ENCODE results near the gene TRIP13.

Gene TRIP13

GRCh38 chr5:951940-952596, 59.4 kb downstream of the TRIP13 start:
- DNase-seq (ENCODE audit: low read depth in 2 of 3, low spot score in 2 of 3) = no peak

GRCh38 chr5:952597-953271, 60.0 kb downstream of the TRIP13 start:
- DNase-seq (ENCODE audit: low read depth in 2 of 3, low spot score in 2 of 3) = no peak

GRCh38 chr5:953535-954449, 61.1 kb downstream of the TRIP13 start:
- DNase-seq (ENCODE audit: low read depth in 2 of 3, low spot score in 2 of 3) = no peak

GRCh38 chr5:955886-956761, 63.4 kb downstream of the TRIP13 start:
- DNase-seq (ENCODE audit: low read depth in 2 of 3, low spot score in 2 of 3) = no peak

DNA sequence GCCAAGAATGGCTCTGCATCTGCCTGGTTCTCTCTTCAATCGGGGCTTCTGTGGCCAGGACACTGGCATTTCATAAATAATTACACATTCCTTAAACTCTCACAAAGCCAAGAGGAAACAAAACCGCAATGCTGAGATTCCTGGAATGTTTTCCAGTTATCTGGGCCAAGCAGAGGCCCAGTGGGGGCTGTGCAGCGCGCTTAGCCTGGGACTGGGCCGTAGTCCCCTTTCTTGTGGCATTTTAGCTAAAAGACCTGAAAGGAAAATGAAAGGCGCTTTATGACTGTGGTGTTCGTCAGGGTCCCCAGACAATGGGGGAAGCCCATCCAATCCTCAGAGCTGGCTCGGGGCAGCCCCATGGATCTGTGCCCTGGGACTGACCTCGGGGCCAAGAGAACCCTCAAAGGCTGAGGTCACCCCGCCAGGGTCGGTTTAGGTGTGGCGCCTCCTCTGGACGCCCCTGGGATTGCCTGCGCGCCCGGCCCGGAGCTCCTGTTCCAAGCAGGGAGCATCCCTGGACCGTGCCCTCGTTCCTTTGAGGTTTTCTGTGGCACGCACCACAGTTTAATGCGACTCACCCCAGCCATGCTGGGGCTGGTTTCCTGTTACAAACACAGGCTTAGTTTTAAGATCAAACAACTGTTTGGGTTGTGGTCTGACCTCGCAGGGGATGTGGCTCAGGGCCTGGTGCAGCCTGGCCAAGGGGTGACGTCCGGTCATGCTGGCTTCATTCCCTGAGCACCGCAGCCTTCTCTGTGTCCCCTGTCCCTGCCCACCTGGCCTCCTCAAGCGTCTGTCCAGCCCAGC, 64.5 kb downstream of the TRIP13 start:
- DNase-seq (ENCODE audit: low read depth in 2 of 3, low spot score in 2 of 3) = peak; percentile 45 to 49 (median 47)

DNA sequence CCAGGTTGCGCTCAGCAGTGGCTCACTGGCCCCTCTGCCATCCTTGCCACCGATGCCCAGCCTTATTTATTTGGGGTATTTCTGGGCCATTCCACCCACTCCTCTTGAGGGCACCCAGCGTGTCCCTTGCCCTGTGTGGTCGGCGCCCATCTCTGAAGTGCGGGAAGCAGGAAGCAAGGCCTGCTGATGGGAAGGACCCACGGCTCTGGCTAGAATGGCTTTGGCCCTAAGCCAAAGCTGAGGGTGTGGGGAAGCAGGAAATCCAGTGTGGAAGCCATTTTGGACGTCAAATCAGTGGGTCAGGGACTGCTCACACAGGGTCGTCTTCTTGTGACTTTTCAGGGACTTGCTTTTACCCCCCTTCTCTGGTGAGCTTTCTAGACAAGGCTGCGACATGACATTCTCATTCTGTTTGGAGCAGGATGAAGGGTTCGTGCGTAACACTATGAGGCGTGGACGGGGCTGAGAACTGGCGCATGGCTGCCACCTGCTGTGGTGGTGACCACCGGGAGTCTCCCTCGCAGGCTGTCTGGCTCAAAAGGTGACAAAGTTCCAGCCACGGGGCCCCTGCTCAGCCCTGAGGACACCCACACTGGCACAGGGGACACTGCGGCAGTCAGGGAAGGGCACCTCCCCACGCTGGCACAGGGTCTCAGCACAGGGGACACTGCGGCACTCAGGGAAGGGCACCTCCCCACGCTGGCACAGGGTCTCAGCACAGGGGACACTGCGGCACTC, 65.2 kb downstream of the TRIP13 start:
- DNase-seq (ENCODE audit: low read depth in 2 of 3, low spot score in 2 of 3) = no peak

DNA sequence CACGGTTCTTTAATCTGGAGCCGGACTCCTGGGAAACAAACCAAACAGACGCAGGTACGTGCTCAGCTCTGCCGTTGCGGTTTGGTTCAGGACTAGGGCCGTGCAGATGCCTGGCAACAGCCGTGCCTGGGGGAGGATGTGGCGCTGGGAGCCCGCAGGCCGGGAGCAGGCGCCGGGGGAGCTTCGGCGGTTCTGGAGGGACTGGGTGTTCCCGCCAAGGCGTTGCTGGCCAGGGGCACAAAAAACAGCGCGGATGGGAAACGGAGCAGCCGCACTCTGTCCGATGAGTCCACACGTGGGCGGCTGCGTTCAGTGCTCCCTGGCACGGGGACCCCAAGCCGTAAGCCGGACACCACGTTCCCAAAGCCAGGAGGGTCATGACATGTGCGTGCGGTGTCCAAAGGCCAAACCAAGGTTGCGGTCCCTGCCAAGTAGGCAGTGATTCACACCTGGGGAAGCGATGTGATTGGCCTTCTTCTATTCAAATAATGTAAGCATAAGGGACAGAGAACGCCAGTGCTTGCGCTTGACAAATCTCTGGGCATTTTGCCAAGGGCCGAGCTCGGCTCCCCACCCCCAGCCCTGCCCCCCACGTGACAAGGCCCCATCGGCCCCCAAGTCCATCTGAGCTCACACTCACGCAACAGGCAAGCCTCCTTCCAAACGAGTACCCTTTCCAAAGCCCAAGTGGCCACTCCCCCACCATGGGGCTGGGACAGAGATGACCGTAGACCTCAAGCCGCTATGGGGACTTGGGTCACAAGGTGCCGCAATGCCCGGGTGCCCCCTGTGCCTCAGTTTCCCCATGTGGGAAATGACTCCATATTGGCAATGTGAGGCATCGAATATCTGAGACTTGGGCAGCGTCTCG, 66.3 kb downstream of the TRIP13 start:
- DNase-seq (ENCODE audit: low read depth in 2 of 3, low spot score in 2 of 3) = no peak

GRCh38 chr5:959581-960531, 67.2 kb downstream of the TRIP13 start:
- DNase-seq (ENCODE audit: low read depth in 2 of 3, low spot score in 2 of 3) = no peak

- DNase-seq (ENCODE audit: low read depth in 2 of 3, low spot score in 2 of 3) = no peak
These were observed 67.9 kb downstream of the TRIP13 start for GRCh38 chr5:960551-960950.

GRCh38 chr5:961002-961710, 68.5 kb downstream of the TRIP13 start:
- DNase-seq (ENCODE audit: low read depth in 2 of 3, low spot score in 2 of 3) = no peak

DNA sequence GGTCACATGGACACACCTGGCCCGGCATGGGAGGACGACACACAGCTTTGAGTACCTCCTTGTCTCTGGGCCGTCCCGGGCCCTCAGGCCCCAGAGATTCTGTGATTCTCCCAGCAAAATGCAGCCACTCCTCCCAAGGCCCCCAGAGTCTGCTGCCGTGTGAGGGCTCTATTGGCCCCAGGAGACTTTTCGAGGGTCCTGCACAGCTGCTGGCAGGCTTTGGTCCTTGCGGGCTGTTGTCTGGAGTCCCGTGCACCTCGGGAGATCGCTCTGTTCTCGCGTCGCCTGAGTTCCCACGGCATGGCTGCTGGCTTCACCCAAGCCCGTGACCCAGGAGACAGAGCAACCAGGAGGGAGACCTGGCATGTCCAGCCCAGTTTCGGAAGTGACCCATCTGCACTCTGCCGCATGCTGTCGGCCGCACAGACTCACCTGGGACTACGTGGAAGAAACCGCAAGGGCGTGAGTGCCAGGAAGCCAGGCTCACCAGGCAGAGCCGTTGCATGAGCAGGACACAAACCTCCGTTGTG, 69.1 kb downstream of the TRIP13 start:
- no peak for DNase-seq (ENCODE audit: low read depth in 2 of 3, low spot score in 2 of 3)

DNA sequence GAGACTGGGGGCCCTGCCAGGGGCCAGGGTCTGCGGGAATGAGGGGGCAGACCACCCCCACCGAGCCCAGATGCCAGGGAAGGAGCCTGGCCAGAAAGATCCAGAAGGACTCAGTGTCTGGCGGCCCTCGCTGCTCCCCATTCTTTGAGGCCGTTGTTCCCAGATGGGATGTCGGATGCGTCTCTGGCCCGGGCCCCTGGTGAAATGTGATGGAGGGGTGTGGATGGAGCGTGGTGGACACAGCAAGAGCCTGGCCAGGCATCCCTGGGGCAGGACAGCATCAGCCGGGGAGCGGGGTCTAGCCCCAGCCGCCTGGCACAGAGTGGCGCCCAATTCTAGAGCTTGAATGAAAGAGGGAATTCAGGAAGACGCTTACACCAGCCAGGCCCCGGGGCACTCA, 69.7 kb downstream of the TRIP13 start:
- DNase-seq (ENCODE audit: low read depth in 2 of 3, low spot score in 2 of 3) = no peak

GRCh38 chr5:962801-963200, 70.1 kb downstream of the TRIP13 start:
- no peak for DNase-seq (ENCODE audit: low read depth in 2 of 3, low spot score in 2 of 3)

DNA sequence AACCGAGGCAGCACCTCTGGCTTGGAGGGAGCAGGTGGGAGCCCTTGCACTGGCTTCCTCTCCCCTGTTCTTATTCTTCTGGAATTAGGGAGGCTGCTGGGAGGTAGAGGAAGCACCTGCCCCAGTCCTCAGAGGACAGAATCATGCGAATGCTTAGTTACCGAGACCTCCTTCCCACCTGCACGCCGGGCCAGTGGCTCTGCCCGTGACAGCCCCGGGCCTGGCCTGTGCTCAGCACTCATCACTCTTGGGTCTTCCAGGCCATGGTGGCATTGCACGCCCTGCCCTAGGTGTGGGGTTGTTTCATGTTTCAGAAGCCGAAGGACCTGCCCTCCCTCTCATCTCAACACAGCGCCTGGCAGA, 70.6 kb downstream of the TRIP13 start:
- no peak for DNase-seq (ENCODE audit: low read depth in 2 of 3, low spot score in 2 of 3)

DNA sequence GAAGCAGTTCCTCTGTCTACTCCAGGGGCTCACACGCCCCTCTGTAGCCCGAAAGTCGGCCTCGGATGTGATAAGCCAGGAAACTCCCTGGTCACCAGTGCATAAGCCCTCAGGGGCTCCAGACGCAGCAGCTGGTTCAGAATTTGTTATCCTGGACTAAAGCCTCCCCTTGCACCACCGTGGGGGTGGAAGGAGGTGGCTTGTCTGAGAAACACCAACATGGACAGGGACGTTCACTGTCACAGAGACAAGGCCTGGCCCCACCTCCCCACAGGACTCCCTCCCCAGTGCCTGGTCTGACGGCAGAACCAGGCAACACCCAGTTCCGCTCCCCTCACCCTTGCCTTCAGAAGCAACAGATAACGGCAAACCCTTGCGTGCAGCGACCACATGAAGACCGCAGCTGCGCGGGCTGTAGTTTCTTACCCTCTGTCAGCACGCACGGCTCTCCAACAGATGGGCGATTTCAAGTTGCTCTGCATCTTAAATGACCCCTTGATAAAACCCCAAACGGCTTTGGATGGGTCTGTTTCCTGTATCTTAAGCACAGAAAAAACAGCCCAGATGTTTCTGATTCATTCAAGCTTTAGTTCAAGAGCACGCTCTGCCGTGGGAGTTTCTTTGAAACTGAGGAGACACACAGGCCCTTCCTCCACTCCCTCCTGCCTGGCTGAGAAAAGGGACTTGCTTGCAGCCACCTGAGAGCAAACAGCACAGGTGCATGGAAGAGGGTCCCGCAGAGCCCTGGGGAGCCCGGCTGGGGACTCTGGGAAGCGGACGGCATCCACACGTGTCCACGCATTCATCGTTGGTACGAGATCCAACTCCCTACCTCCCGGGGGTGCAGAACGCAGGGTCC, 71.2 kb downstream of the TRIP13 start:
- DNase-seq (ENCODE audit: low read depth in 2 of 3, low spot score in 2 of 3) = peak in 2 of 3 experiments; percentile 18 to 38

DNA sequence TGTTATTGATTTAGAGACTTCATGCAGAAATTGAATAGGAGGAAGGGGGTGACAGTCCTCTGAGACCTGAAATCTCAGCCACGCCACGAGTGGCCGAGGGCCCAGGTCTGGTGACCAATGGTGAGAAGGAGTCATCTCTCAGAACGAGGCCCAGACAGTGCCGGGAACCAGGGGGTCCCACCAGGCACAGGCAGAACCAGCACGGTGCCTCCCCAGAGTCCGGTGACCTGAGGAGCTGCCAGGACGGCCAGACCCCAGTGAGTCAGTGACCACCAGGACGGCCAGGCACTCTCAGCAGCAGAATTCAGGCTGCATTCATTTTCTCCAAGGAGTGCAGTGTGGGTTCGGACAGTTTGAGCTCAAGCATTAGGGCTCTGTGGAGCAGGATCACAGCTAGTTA, 72.1 kb downstream of the TRIP13 start:
- no peak for DNase-seq (ENCODE audit: low read depth in 2 of 3, low spot score in 2 of 3)
